ENCODE data around the gene LSM11. TPM values are rescaled to one million over a fixed set of nuclear protein-coding genes. Genes with fewer than 3 reads are reported as not detected.

Gene LSM11
- total RNA-seq, 3 donors from 2014 or later = 3.7 to 9.5 (median 4.7) TPM

DNA sequence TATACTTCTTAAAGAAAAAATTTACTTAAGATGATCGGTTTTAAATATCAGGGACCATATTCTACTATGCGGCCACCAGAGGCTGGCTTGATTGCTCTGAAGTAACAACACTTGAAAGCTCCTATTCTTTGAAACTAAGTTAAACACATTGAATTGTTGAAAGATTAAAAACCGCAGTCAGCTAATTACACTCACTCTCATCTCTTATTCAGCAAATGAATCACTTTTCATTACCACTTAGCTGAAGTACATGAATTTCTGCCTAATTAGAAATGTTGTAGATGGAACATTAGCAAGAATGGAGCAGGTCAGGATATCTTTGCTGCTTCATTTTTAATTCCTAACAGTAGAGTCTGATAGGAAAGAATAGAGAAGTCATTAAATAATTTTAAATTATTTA is 42.3 kb downstream of the LSM11 start:
- no peak for DNase-seq
- Histone ChIP-seq H3K4me3 (no peak overlapping the region), H3K4me1 (ENCODE audit: low read depth) (no peaks in the 10 kb centered on the region), H3K9me3 (no peaks in the 10 kb centered on the region), H3K36me3 (ENCODE audit: low read depth) (no peaks in the 10 kb centered on the region)
- no peak for ATAC-seq
- TF ChIP-seq, protein P1, sequence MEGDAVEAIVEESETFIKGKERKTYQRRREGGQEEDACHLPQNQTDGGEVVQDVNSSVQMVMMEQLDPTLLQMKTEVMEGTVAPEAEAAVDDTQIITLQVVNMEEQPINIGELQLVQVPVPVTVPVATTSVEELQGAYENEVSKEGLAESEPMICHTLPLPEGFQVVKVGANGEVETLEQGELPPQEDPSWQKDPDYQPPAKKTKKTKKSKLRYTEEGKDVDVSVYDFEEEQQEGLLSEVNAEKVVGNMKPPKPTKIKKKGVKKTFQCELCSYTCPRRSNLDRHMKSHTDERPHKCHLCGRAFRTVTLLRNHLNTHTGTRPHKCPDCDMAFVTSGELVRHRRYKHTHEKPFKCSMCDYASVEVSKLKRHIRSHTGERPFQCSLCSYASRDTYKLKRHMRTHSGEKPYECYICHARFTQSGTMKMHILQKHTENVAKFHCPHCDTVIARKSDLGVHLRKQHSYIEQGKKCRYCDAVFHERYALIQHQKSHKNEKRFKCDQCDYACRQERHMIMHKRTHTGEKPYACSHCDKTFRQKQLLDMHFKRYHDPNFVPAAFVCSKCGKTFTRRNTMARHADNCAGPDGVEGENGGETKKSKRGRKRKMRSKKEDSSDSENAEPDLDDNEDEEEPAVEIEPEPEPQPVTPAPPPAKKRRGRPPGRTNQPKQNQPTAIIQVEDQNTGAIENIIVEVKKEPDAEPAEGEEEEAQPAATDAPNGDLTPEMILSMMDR (IDR thresholded peaks at IDR 0.05) = no peak
- intact Hi-C loops (cut with DNase I, micrococcal nuclease) = no loop called here

DNA sequence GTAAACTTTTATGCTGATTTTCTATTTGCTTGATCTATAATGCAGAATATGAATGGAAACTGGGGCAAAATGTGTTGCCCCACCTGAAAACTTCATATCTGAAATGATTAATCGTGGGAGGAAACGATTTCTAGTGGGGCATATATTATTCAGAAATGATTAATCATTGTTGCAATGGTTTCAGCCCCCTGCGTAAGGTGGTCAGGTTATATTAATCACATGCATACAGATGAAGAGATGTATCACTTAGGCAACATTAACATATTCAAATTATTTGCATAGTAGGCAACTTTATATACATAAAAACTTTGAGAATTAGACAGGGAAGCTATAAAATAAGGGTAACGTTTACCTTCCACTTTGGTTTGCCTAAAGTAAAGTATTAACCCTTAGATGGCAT is 49.8 kb downstream of the LSM11 start:
- Histone ChIP-seq H3K4me1 (ENCODE audit: low read depth) (no peaks in the 10 kb centered on the region), H3K9me3 (no peaks in the 10 kb centered on the region), H3K36me3 (ENCODE audit: low read depth) (no peaks in the 10 kb centered on the region), H3K4me3 (no peak overlapping the region)
- intact Hi-C loops (cut with DNase I, micrococcal nuclease) = no loop called here
- no peak for ATAC-seq
- DNase-seq = no peak
- TF ChIP-seq, protein P1 (IDR thresholded peaks at IDR 0.05) = no peak

DNA sequence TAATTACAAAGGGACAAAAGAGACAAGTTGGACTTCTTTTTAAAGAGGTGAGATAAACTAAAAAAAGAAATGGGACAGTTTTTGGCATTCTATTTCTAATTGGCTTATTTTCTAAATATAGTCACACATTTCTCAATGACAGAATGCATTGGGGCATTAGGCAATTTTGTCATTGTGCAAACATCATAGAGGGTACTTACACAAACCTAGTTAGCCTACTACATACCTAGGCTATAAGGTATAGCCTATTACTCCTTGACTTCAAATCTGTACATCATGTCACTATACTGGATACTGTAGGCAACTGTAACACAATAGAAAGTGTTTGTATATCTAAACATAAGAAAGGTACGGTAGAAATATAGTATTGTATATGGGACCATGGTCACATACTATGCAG is 56.1 kb downstream of the LSM11 start:
- TF ChIP-seq, protein P1 (IDR thresholded peaks at IDR 0.05) = no peak
- DNase-seq = no peak
- H3K4me1 ChIP-seq (ENCODE audit: low read depth) = no peaks in the 10 kb centered on the region
- H3K4me3 ChIP-seq = no peak overlapping the region
- no peaks in the 10 kb centered on the region for H3K9me3 ChIP-seq
- H3K36me3 ChIP-seq (ENCODE audit: low read depth) = no peaks in the 10 kb centered on the region
- intact Hi-C loops (cut with DNase I, micrococcal nuclease) = no loop called here
- no peak for ATAC-seq

DNA sequence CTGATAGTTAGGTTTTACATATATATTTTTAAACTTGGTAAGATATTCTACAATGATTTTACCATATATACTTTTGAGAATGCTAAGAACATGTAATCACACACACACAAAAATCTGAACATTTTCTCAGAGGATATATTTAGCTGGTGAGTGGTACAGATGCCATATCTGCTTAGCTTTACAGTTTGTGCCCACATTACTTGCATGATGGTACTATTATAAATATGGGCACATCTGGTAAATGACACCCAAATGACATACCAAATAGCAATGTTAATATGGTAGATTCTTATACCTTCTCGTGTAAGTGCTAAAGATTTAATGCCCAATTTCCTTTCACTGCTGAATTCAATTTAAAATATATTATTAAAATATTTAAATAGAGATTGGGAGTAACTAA is 56.6 kb downstream of the LSM11 start:
- no peaks in the 10 kb centered on the region for H3K4me1 ChIP-seq (ENCODE audit: low read depth)
- no peak overlapping the region for H3K4me3 ChIP-seq
- no peaks in the 10 kb centered on the region for H3K9me3 ChIP-seq
- TF ChIP-seq, protein P1 (IDR thresholded peaks at IDR 0.05) = no peak
- intact Hi-C loops (cut with DNase I, micrococcal nuclease) = no loop called here
- H3K36me3 ChIP-seq (ENCODE audit: low read depth) = peaks cover 3% of the 10 kb centered on the region
- DNase-seq (no peak), ATAC-seq (no peak)

DNA sequence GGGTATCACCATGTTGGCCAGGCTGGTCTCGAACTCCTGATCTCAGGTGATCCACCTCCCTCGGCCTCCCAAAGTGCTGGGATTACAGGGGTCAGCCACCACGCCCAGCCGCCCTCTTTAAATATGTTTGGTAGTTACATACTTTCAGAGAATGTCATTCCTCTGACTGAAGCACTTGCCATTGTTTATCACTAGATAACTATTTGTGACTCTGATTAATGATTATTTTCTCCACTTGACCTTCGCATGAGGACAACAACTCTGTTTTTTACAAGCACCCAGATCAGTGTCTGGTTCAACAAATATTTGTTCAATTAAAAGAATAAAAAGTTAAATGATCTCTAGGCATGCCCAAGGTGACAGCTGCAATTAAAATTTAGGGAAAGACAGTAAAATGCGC is 59.2 kb downstream of the LSM11 start:
- TF ChIP-seq, protein P1 (IDR thresholded peaks at IDR 0.05) = no peak
- H3K9me3 ChIP-seq = no peaks in the 10 kb centered on the region
- no peak overlapping the region for H3K4me3 ChIP-seq
- no peak for DNase-seq
- H3K36me3 ChIP-seq (ENCODE audit: low read depth) = peaks cover 8% of the 10 kb centered on the region
- intact Hi-C loops (cut with DNase I, micrococcal nuclease) = no loop called here
- no peaks in the 10 kb centered on the region for H3K4me1 ChIP-seq (ENCODE audit: low read depth)
- no peak for ATAC-seq

DNA sequence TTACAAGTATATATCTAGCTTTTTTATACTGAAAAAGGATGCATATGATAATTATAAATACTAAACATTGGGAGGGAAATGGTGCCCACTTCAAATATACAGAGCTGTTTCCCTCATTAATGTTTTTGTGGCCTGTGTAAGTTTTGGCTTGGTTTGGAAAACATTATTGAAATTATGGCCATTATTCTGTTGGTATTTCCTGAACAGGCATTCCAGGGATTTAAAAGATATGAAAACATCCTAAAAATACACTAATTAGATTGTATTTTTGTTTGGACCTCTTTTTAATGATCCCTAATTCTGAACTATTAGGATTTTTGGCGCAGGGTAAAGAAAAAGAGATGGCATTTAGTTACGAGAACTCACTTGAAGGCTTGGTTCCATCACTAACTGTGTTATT is 64.5 kb downstream of the LSM11 start:
- TF ChIP-seq, protein P1 (IDR thresholded peaks at IDR 0.05) = no peak
- Histone ChIP-seq H3K36me3 (ENCODE audit: low read depth) (peaks cover 8% of the 10 kb centered on the region), H3K4me1 (ENCODE audit: low read depth) (no peaks in the 10 kb centered on the region), H3K9me3 (no peaks in the 10 kb centered on the region), H3K4me3 (no peak overlapping the region)
- intact Hi-C loops (cut with DNase I, micrococcal nuclease) = no loop called here
- DNase-seq (no peak), ATAC-seq (no peak)

All from mucosa of descending colon (tissue), 3 donors.